Tibial artery (tissue), 4 donors: ENCODE data around the gene ACYP2.
A peak's percentile ranks its signal among the peaks of the same experiment; 100 is the strongest.

Experiments used
- DNase-seq, 2 donors: peaks; one replicate each; pipeline ENCODE4 v3.0.0-alpha.2; 2019
- H3K27ac ChIP-seq, 2 donors: fragments of 200-600 bp; sonication (generic) in 1 of 2; 1 replicate in 1 of 2; 2 replicates in 1 of 2; pipeline ENCODE4 v1.5.1; 2018 to 2019; ENCODE audit warnings: mild to moderate bottlenecking in 1 of 2
- H3K27me3 ChIP-seq, 2 donors: fragments of 200-600 bp; sonication (generic) in 1 of 2; one replicate each; pipeline versions ENCODE4 v1.5.1 to v1.6.0; 2016 to 2019
- H3K36me3 ChIP-seq, 3 donors: fragments of 200-600 bp; sonication (generic) in 2 of 3; one replicate each; pipeline ENCODE4 v1.5.1; 2016 to 2019; ENCODE audit warnings: mild to moderate bottlenecking in 2 of 3
- H3K4me1 ChIP-seq, 4 donors: fragments of 200-600 bp; sonication (generic) in 2 of 4; 1 replicate in 3 of 4; 2 replicates in 1 of 4; pipeline ENCODE4 v1.5.1; 2016 to 2019
- H3K4me3 ChIP-seq, 2 donors: fragments of 200-600 bp; sonication (generic) in 1 of 2; 1 replicate in 1 of 2; 2 replicates in 1 of 2; pipeline ENCODE4 v1.5.1; 2018 to 2019; ENCODE audit warnings: mild to moderate bottlenecking in 2 of 2
- H3K9me3 ChIP-seq, 3 donors: fragments of 200-600 bp; sonication (generic) in 1 of 3; one replicate each; pipeline ENCODE4 v1.5.1; 2016 to 2019
- intact Hi-C: fragments of 100-400 bp; cut with DNase I; formaldehyde crosslinking; loops from one replicate; pipeline ENCODE4 v1.15.0; 2023; ENCODE audit warnings: low total_unique reads
- TF ChIP-seq, protein P1 (sequence below), 2 experiments: fragments of 200-600 bp in 1 of 2; fragments of 450-650 bp in 1 of 2; IDR thresholded peaks; one replicate each; pipeline ENCODE4 v1.5.1; 2017 to 2019; ENCODE audit warnings: antibody characterized with exemption in 2 of 2, mild to moderate bottlenecking in 1 of 2, moderate library complexity in 1 of 2

ACYP2 gene

DNA sequence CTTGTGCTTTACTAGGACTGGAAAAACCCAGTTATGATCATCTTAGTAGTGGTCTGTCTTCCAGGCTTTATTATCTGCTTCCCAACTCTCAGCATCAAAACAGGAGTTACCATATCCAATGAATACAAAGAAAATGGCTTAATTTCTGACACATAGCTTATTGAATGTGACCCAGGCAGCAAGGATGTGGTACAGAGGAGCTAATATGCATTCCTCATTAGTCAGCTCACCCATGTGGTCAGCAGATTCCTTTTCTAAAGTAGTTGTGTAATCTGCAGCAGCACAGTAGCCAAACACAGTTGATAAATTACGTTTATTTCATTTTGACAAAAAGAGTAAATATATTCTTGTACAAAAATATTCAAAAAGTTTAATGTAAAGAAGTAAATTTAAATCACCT, 97.0 kb downstream of the ACYP2 start:
- intact Hi-C loops, result no loop called here
- DNase-seq, result no peak

DNA sequence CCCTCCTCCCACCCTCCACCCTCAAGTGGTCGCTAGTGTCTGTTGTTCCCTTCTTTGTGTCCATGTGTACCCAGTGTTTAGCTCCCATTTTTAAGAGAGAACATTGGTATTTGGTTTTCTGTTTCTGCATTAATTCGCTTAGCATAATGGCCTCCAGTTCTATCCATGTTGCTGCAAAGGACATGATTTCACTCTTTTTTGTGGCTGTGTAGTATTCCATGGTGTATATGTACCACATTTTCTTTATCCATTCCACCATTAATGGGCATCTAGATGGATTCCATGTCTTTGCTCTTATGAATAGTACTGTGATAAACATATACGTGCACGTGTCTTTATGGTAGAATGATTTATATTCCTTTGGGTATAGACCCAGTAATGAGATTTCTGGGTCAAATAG, 97.7 kb downstream of the ACYP2 start:
- intact Hi-C loops, result no loop called here

More for the DNA sequence above, 97.0 kb downstream of the ACYP2 start:
- TF ChIP-seq, protein P1, sequence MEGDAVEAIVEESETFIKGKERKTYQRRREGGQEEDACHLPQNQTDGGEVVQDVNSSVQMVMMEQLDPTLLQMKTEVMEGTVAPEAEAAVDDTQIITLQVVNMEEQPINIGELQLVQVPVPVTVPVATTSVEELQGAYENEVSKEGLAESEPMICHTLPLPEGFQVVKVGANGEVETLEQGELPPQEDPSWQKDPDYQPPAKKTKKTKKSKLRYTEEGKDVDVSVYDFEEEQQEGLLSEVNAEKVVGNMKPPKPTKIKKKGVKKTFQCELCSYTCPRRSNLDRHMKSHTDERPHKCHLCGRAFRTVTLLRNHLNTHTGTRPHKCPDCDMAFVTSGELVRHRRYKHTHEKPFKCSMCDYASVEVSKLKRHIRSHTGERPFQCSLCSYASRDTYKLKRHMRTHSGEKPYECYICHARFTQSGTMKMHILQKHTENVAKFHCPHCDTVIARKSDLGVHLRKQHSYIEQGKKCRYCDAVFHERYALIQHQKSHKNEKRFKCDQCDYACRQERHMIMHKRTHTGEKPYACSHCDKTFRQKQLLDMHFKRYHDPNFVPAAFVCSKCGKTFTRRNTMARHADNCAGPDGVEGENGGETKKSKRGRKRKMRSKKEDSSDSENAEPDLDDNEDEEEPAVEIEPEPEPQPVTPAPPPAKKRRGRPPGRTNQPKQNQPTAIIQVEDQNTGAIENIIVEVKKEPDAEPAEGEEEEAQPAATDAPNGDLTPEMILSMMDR (IDR thresholded peaks at IDR 0.05), result no peak
- Histone ChIP-seq H3K4me3 (no peak overlapping the region), H3K4me1 (peaks cover 0 to 35% (median 13%) of the 10 kb centered on the region in 4 donors), H3K36me3 (no peaks in the 10 kb centered on the region), H3K9me3 (peaks cover 0 to 10% (median 0%) of the 10 kb centered on the region in 3 donors), H3K27me3 (no peaks in the 10 kb centered on the region), H3K27ac (no peak overlapping the region)

DNA sequence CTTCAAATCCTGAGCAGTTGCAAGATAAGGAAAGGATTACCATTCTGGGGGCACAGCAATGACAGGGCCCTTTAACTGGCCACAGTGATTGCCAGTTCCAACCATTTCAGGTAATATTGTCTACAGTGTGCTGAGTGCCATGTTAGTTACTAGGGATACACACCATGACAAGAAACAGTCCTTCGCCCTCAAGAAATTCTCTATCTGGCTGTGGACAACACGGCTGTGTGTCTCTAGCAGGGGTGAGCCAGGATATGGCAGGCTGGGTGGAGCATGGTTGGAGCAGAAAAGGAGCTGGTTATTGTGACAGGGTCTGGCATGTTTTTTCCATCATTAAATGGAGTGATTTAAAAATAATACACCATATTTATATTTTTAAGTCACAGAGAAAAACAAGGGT, 109.6 kb downstream of the ACYP2 start:
- Histone ChIP-seq H3K4me3 (no peak overlapping the region), H3K4me1 (peaks cover 0 to 14% (median 3%) of the 10 kb centered on the region in 4 donors), H3K27ac (no peak overlapping the region), H3K36me3 (no peaks in the 10 kb centered on the region), H3K9me3 (no peaks in the 10 kb centered on the region), H3K27me3 (no peaks in the 10 kb centered on the region)
- TF ChIP-seq, protein P1 (IDR thresholded peaks at IDR 0.05), result no peak
- no peak for DNase-seq
- intact Hi-C loops, result no loop called here

More for the DNA sequence above, 97.7 kb downstream of the ACYP2 start:
- Histone ChIP-seq H3K4me3 (no peak overlapping the region), H3K9me3 (peaks cover 0 to 10% (median 0%) of the 10 kb centered on the region in 3 donors), H3K4me1 (peaks cover 0 to 28% (median 12%) of the 10 kb centered on the region in 4 donors), H3K36me3 (no peaks in the 10 kb centered on the region), H3K27me3 (no peaks in the 10 kb centered on the region), H3K27ac (no peak overlapping the region)
- TF ChIP-seq, protein P1 (IDR thresholded peaks at IDR 0.05), result no peak
- DNase-seq, result no peak

DNA sequence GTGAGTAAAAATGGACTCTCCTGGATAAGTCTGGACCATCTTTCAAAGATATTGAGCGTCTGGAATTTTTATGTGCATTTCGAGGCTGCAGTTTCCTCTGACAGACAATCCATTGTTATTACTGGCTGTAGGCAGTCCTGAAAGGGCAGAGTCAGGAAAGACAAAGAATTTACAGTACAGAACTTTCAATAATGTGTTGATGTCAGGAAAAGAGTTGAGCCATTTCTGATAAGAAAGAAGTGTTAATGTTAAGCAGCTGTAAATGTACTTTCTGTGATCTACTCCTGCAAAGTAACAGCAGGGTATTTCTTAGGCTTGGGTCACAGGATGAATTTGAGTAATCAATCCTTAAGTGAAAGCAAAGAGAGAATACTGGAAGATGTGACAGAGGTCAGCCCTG, 110.8 kb downstream of the ACYP2 start:
- Histone ChIP-seq H3K27me3 (no peaks in the 10 kb centered on the region), H3K9me3 (no peaks in the 10 kb centered on the region), H3K27ac (no peak overlapping the region), H3K4me3 (no peak overlapping the region), H3K36me3 (no peaks in the 10 kb centered on the region), H3K4me1 (peaks cover 0 to 14% (median 3%) of the 10 kb centered on the region in 4 donors)
- TF ChIP-seq, protein P1 (IDR thresholded peaks at IDR 0.05), result no peak
- DNase-seq, result no peak
- intact Hi-C loops, result no loop called here

DNA sequence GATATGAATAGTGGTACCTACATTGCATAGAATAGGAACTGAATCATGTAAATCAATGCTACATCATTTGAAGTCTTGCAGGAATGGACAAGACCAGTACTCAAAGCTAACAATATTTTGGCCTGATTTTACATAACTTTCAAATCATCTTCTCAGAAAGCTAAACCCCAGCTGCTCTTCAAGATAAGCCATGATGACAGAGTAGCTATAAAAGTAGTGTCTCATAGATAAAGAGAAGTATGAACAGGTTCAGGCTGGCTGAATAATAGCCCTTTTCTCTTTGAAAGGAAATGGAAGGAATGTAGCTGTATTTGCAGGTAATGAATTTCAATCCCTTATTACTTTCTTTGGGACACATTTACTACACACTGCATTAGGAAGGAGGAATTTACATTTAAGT, 112.4 kb downstream of the ACYP2 start:
- TF ChIP-seq, protein P1 (IDR thresholded peaks at IDR 0.05), result no peak
- Histone ChIP-seq H3K4me1 (peaks cover 0 to 14% (median 3%) of the 10 kb centered on the region in 4 donors), H3K36me3 (no peaks in the 10 kb centered on the region), H3K27ac (no peak overlapping the region), H3K9me3 (no peaks in the 10 kb centered on the region), H3K4me3 (no peak overlapping the region), H3K27me3 (no peaks in the 10 kb centered on the region)
- no peak for DNase-seq
- intact Hi-C loops, result no loop called here

DNA sequence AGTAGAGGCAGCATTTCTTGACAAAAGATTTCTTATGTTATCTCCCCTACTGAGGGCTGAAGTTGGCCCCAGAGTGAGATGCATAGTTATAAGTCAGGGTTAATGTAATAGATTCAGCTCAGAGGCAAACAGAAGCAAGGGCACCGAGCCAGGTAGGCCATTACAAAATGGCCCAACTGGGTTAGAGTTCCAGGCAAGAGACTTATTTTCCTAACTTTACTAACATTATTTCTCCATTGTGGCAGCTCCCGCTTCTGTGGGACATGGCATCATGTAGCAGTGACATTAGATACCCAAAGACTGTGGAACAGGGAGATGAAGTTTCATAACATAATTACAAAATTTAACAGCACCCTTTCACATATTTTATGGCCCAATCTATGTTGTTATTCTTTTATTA, 113.5 kb downstream of the ACYP2 start:
- peaks cover 0 to 14% (median 3%) of the 10 kb centered on the region in 4 donors for H3K4me1 ChIP-seq
- peak overlapping the region; percentile 1 to 35 for H3K27ac ChIP-seq
- H3K36me3 ChIP-seq, result no peaks in the 10 kb centered on the region
- H3K27me3 ChIP-seq, result no peaks in the 10 kb centered on the region
- no peaks in the 10 kb centered on the region for H3K9me3 ChIP-seq
- intact Hi-C loops, result no loop called here
- peak; percentile 69 to 73 for DNase-seq
- H3K4me3 ChIP-seq, result no peak overlapping the region
- TF ChIP-seq, protein P1 (IDR thresholded peaks at IDR 0.05), result no peak
